Hepatocyte (in vitro differentiated cells): ENCODE measurements around the gene PAM. TPM values are rescaled to one million over a fixed set of nuclear protein-coding genes. Genes with fewer than 3 reads are reported as not detected.

Source experiments
- DNase-seq: peaks from one replicate; pipeline ENCODE4 v3.0.0-alpha.2; 2016; ENCODE audit warnings: low spot score
- H2AFZ ChIP-seq: fragments of 200-600 bp; sonication (generic); 2 replicates; pipeline ENCODE4 v1.6.0; 2016; ENCODE audit warnings: antibody characterized with exemption, mild to moderate bottlenecking
- H3K27ac ChIP-seq: fragments of 200-600 bp; sonication (generic); 2 replicates; pipeline ENCODE4 v1.5.1; 2016; ENCODE audit warnings: mild to moderate bottlenecking
- H3K27me3 ChIP-seq: fragments of 200-600 bp; sonication (generic); 2 replicates; pipeline ENCODE4 v1.6.1; 2016
- H3K36me3 ChIP-seq: fragments of 200-600 bp; sonication (generic); replicated peaks from 2 replicates; pipeline ENCODE4 v1.5.1; 2016; ENCODE audit warnings: low read depth; ENCODE audit not compliant: insufficient read depth
- H3K4me1 ChIP-seq: fragments of 200-600 bp; sonication (generic); 2 replicates; pipeline ENCODE4 v1.5.1; 2016; ENCODE audit warnings: mild to moderate bottlenecking, moderate library complexity; ENCODE audit not compliant: insufficient read depth
- H3K4me2 ChIP-seq: fragments of 200-600 bp; sonication (generic); 2 replicates; pipeline ENCODE4 v1.6.0; 2016
- H3K4me3 ChIP-seq: fragments of 200-600 bp; sonication (generic); 2 replicates; pipeline ENCODE4 v1.5.1; 2016; ENCODE audit warnings: mild to moderate bottlenecking
- H3K79me2 ChIP-seq: fragments of 200-600 bp; sonication (generic); 2 replicates; pipeline ENCODE4 v1.6.0; 2017; ENCODE audit warnings: mild to moderate bottlenecking
- H3K9me2 ChIP-seq: fragments of 200-600 bp; sonication (generic); replicated peaks from 2 replicates; pipeline ENCODE4 v1.6.0; 2017; ENCODE audit warnings: mild to moderate bottlenecking; ENCODE audit not compliant: insufficient read depth
- H3K9me3 ChIP-seq: fragments of 200-600 bp; sonication (generic); 2 replicates; pipeline ENCODE4 v1.5.1; 2016; ENCODE audit warnings: low read depth, mild to moderate bottlenecking
- H4K20me1 ChIP-seq: fragments of 200-600 bp; sonication (generic); 2 replicates; pipeline ENCODE4 v1.6.0; 2016; ENCODE audit warnings: mild to moderate bottlenecking; ENCODE audit not compliant: insufficient read depth, poor library complexity, severe bottlenecking
- CTCF ChIP-seq: fragments of 200-600 bp; sonication (generic); IDR thresholded peaks from 2 replicates; pipeline ENCODE4 v1.5.1; 2016; ENCODE audit warnings: antibody characterized with exemption, mild to moderate bottlenecking; ENCODE audit not compliant: poor library complexity
- EZH2 ChIP-seq: fragments of 200-600 bp; sonication (generic); IDR thresholded peaks from 2 replicates; pipeline ENCODE4 v1.6.1; 2016; ENCODE audit warnings: antibody characterized with exemption, mild to moderate bottlenecking, borderline replicate concordance
- EZH2phosphoT487 ChIP-seq: fragments of 200-600 bp; sonication (generic); IDR thresholded peaks from one replicate; pipeline ENCODE4 v1.6.1; 2018; ENCODE audit warnings: antibody characterized with exemption, mild to moderate bottlenecking, low read depth, moderate library complexity; ENCODE audit not compliant: unreplicated experiment, severe bottlenecking
- WGBS: methylation state at CpG from one replicate; pipeline ENCODE4 v1.1.6; 2016; ENCODE audit warnings: low lambda C conversion rate; ENCODE audit errors: missing lambda C conversion rate; 5-methylcytosine and 5-hydroxymethylcytosine counted together
- polyA plus RNA-seq: library from polyadenylated mRNA; unstranded; fragments of >200 nt; fragmentation: Nextera tagmentation; extraction: Ambion mirVana; gene quantifications from 2 replicates; pipeline ENCODE4 v1.2.1, GENCODE V29; 2016
- total RNA-seq: library from RNA; depleted of rRNA; stranded (reverse); fragments of >200 nt; gene quantifications from 2 replicates; pipeline ENCODE4 v1.2.3, GENCODE V29; 2014

The PAM gene
- total and polyA plus RNA-seq, 2 experiments from 2014 or later, result 118 to 158 TPM

DNA sequence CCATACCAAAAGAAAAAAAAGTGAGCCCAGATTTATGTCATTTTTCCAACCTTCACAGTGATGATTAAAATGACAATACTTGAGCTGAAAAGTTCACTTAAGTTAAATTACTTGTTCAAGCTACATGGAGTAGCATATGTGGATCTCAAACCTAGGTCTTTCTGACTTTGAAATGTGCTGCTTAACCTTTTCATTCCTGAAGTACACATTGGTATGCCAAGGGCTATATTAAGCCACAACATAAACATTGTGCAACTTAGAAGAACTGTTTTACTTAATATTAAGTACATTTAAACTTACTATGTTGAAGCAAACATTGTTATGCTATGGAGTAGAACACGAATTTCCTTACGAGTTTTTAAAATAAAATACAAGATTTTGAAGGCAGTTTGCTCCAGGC is 259.9 kb downstream of the PAM start:
- no peak overlapping the region for H3K4me2 ChIP-seq

GRCh38 chr5:103016167-103016566 is 261.1 kb downstream of the PAM start:
- WGBS, result 74% methylated on average over 2 of the region's 2 CpGs
- no peaks in the 10 kb centered on the region for H3K4me1 ChIP-seq

More for the DNA sequence above, 259.9 kb downstream of the PAM start:
- Histone ChIP-seq H3K4me1 (no peaks in the 10 kb centered on the region), H3K9me3 (no peaks in the 10 kb centered on the region), H3K9me2 (no peaks in the 10 kb centered on the region), H3K27me3 (no peaks in the 10 kb centered on the region), H3K4me3 (no peak overlapping the region), H3K36me3 (no peaks in the 10 kb centered on the region), H2AFZ (no peak overlapping the region), H3K27ac (no peak overlapping the region), H4K20me1 (no peaks in the 10 kb centered on the region), H3K79me2 (no peaks in the 10 kb centered on the region)
- WGBS, result 76% methylated on average over 2 of the region's 2 CpGs
- TF ChIP-seq EZH2phosphoT487 (no peak), EZH2 (no peak), CTCF (no peak)
- no peak for DNase-seq

GRCh38 chr5:103019804-103020203 is 264.7 kb downstream of the PAM start:
- no peak overlapping the region for H3K27ac ChIP-seq
- no peak for TF ChIP-seq CTCF
- no peak for TF ChIP-seq EZH2phosphoT487
- no peak for TF ChIP-seq EZH2

More at GRCh38 chr5:103016167-103016566, 261.1 kb downstream of the PAM start:
- Histone ChIP-seq H3K4me2 (no peak overlapping the region), H3K9me3 (no peaks in the 10 kb centered on the region), H3K79me2 (no peaks in the 10 kb centered on the region), H3K27ac (no peak overlapping the region), H3K36me3 (no peaks in the 10 kb centered on the region), H3K27me3 (no peaks in the 10 kb centered on the region), H3K9me2 (no peaks in the 10 kb centered on the region), H3K4me3 (no peak overlapping the region), H2AFZ (no peak overlapping the region), H4K20me1 (no peaks in the 10 kb centered on the region)
- TF ChIP-seq CTCF (no peak), EZH2phosphoT487 (no peak), EZH2 (no peak)
- no peak for DNase-seq

GRCh38 chr5:103021314-103021713 is 266.2 kb downstream of the PAM start:
- Histone ChIP-seq H3K4me1 (no peaks in the 10 kb centered on the region), H4K20me1 (no peaks in the 10 kb centered on the region), H3K36me3 (no peaks in the 10 kb centered on the region), H3K27me3 (no peaks in the 10 kb centered on the region), H3K79me2 (no peaks in the 10 kb centered on the region), H3K4me3 (no peak overlapping the region), H3K4me2 (no peak overlapping the region), H2AFZ (no peak overlapping the region), H3K9me3 (no peaks in the 10 kb centered on the region), H3K9me2 (no peaks in the 10 kb centered on the region), H3K27ac (no peak overlapping the region)
- TF ChIP-seq EZH2phosphoT487 (no peak), CTCF (no peak), EZH2 (no peak)
- no peak for DNase-seq
- 73% methylated on average over 2 of the region's 2 CpGs for WGBS

More at GRCh38 chr5:103019804-103020203, 264.7 kb downstream of the PAM start:
- H2AFZ ChIP-seq, result no peak overlapping the region
- no peak overlapping the region for H3K4me2 ChIP-seq
- no peak for DNase-seq
- H3K79me2 ChIP-seq, result no peaks in the 10 kb centered on the region
- no peaks in the 10 kb centered on the region for H3K36me3 ChIP-seq
- H4K20me1 ChIP-seq, result no peaks in the 10 kb centered on the region
- no peaks in the 10 kb centered on the region for H3K9me2 ChIP-seq
- no peaks in the 10 kb centered on the region for H3K9me3 ChIP-seq
- WGBS, result 92% methylated on average over 1 of the region's 1 CpG
- no peaks in the 10 kb centered on the region for H3K27me3 ChIP-seq
- H3K4me3 ChIP-seq, result no peak overlapping the region
- H3K4me1 ChIP-seq, result no peaks in the 10 kb centered on the region
